SK-N-SH (cell line): ENCODE data around the gene IWS1. TPM values are rescaled to one million over a fixed set of nuclear protein-coding genes. Genes with fewer than 3 reads are reported as not detected.

Source experiments
- CTCF ChIA-PET: fragments of 300-600, 350-600 bp; formaldehyde crosslinking; extraction: SDS; loops from one replicate; lab custom pipeline; 2021; lab: Yijun Ruan, JAX
- POLR2A ChIA-PET: fragments of 350-600 bp; sonication (Branson Sonifier 250); formaldehyde crosslinking; extraction: SDS; loops from one replicate; lab custom pipeline; 2020; ENCODE audit warnings: antibody characterized with exemption, inconsistent platforms; lab: Yijun Ruan, JAX
- DNase-seq: peaks from one replicate; pipeline ENCODE4 v3.0.0; 2012
- H2AFZ ChIP-seq: fragments of 200-600 bp; sonication (generic); 2 replicates; pipeline ENCODE4 v1.8.1; 2016; ENCODE audit warnings: antibody characterized with exemption, mild to moderate bottlenecking, low read depth
- H3F3A ChIP-seq: fragments of 200-600 bp; sonication (generic); replicated peaks from 2 replicates; pipeline ENCODE3; 2016; ENCODE audit warnings: antibody characterized with exemption, mild to moderate bottlenecking; ENCODE audit not compliant: insufficient read depth
- H3K27ac ChIP-seq, 2 experiments: fragments of 200-500 bp in 1 of 2; fragments of 200-600 bp in 1 of 2; sonication (Bioruptor generic) in 1 of 2; sonication (generic), shearing (Covaris generic) in 1 of 2; 2 replicates each; pipeline versions ENCODE4 v1.5.1 to v1.6.1; 2014 to 2016; ENCODE audit warnings: low read depth in 2 of 2, inconsistent platforms in 1 of 2, low read length in 1 of 2, mild to moderate bottlenecking in 1 of 2, mixed read lengths in 1 of 2
- H3K27me3 ChIP-seq: fragments of 200-600 bp; sonication (generic), shearing (Covaris generic); 2 replicates; pipeline ENCODE4 v1.6.1; 2016; ENCODE audit warnings: mixed run types; ENCODE audit not compliant: insufficient read depth
- H3K36me3 ChIP-seq, 2 experiments: fragments of 200-500 bp in 1 of 2; fragments of 200-600 bp in 1 of 2; sonication (Bioruptor generic) in 1 of 2; sonication (generic) in 1 of 2; replicated peaks in 1 of 2; 2 replicates each; pipeline versions ENCODE3 to v1.5.1; 2014 to 2016; ENCODE audit warnings: low read length in 1 of 2, mild to moderate bottlenecking in 1 of 2; ENCODE audit not compliant: insufficient read depth in 2 of 2, control insufficient read depth in 1 of 2
- H3K4me1 ChIP-seq, 2 experiments: fragments of 200-500 bp in 1 of 2; fragments of 200-600 bp in 1 of 2; sonication (Bioruptor generic) in 1 of 2; sonication (generic), shearing (Covaris generic) in 1 of 2; 2 replicates each; pipeline versions ENCODE4 v1.5.1 to v1.6.1; 2014 to 2016; ENCODE audit warnings: low read depth in 1 of 2, low read length in 1 of 2, mixed run types in 1 of 2; ENCODE audit not compliant: insufficient read depth in 2 of 2, control insufficient read depth in 1 of 2
- H3K4me2 ChIP-seq: fragments of 200-600 bp; sonication (generic), shearing (Covaris generic); 2 replicates; pipeline ENCODE4 v1.6.1; 2017; ENCODE audit warnings: mixed run types
- H3K4me3 ChIP-seq, 2 experiments: fragments of 200-500 bp in 1 of 2; fragments of 200-600 bp in 1 of 2; sonication (Bioruptor generic) in 1 of 2; sonication (generic), shearing (Covaris generic) in 1 of 2; 2 replicates each; pipeline versions ENCODE4 v1.5.1 to v1.8.1; 2014 to 2016; ENCODE audit warnings: low read depth in 2 of 2, inconsistent platforms in 1 of 2, low read length in 1 of 2, mild to moderate bottlenecking in 1 of 2, mixed read lengths in 1 of 2, moderate library complexity in 1 of 2
- H3K79me2 ChIP-seq: fragments of 200-600 bp; sonication (generic); 2 replicates; pipeline ENCODE4 v1.8.1; 2017; ENCODE audit warnings: mild to moderate bottlenecking; ENCODE audit not compliant: insufficient read depth
- H3K9ac ChIP-seq: fragments of 200-600 bp; sonication (generic); 2 replicates; pipeline ENCODE4 v1.6.1; 2017; ENCODE audit warnings: mixed run types
- H3K9me2 ChIP-seq: fragments of 200-600 bp; sonication (generic); 2 replicates; pipeline ENCODE4 v1.6.1; 2017; ENCODE audit warnings: mixed run types
- H3K9me3 ChIP-seq: fragments of 200-600 bp; sonication (generic); 2 replicates; pipeline ENCODE4 v1.6.1; 2017; ENCODE audit warnings: mixed run types, mild to moderate bottlenecking, moderate library complexity
- H4K20me1 ChIP-seq: fragments of 200-600 bp; sonication (generic); 2 replicates; pipeline ENCODE4 v1.6.1; 2017; ENCODE audit warnings: mild to moderate bottlenecking, mixed run types; ENCODE audit not compliant: insufficient read depth
- ELF1 ChIP-seq: IDR thresholded peaks from 2 replicates; pipeline ENCODE4 v1.4.0; 2012
- FOSL2 ChIP-seq: IDR thresholded peaks from 2 replicates; pipeline ENCODE4 v1.4.0; 2012; ENCODE audit warnings: low read depth, mild to moderate bottlenecking, moderate library complexity, borderline replicate concordance
- FOXJ3 ChIP-seq: sonication (generic); formaldehyde crosslinking; IDR thresholded peaks from 2 replicates; pipeline ENCODE4 v1.5.1; 2020; ENCODE audit warnings: mild to moderate bottlenecking, missing genetic modification reagents
- FOXM1 ChIP-seq: IDR thresholded peaks from 2 replicates; pipeline ENCODE4 v1.4.0; 2012; ENCODE audit warnings: low read depth, mild to moderate bottlenecking
- JUND ChIP-seq: IDR thresholded peaks from 2 replicates; pipeline ENCODE4 v1.4.0; 2012
- MEF2A ChIP-seq: IDR thresholded peaks from 2 replicates; pipeline ENCODE4 v1.4.0; 2012; ENCODE audit warnings: low read depth, borderline replicate concordance
- MXI1 ChIP-seq: IDR thresholded peaks from 2 replicates; pipeline ENCODE4 v1.6.1; 2012; ENCODE audit warnings: mild to moderate bottlenecking, low read depth, low read length, improper control_type of control experiment
- NFIC ChIP-seq: IDR thresholded peaks from 2 replicates; pipeline ENCODE4 v1.4.0; 2012; ENCODE audit warnings: borderline replicate concordance
- NRF1 ChIP-seq: IDR thresholded peaks from 2 replicates; pipeline ENCODE4 v1.6.1; 2012; ENCODE audit warnings: low read depth, mild to moderate bottlenecking, low read length
- PBX3 ChIP-seq: IDR thresholded peaks from 2 replicates; pipeline ENCODE4; 2012
- POLR2AphosphoS5 ChIP-seq: IDR thresholded peaks from 2 replicates; pipeline ENCODE4 v1.6.1; 2012; ENCODE audit warnings: low read depth, low read length
- RCOR1 ChIP-seq: fragments of 150-350 bp; IDR thresholded peaks from 2 replicates; pipeline ENCODE4 v1.6.1; 2017; ENCODE audit warnings: antibody characterized with exemption, low read length
- RFX5 ChIP-seq: IDR thresholded peaks from 2 replicates; pipeline ENCODE4 v1.6.1; 2012; ENCODE audit warnings: mild to moderate bottlenecking, improper control_type of control experiment, low read length
- SMC3 ChIP-seq: IDR thresholded peaks from 2 replicates; pipeline ENCODE4 v1.6.1; 2012; ENCODE audit warnings: low read depth, low read length, improper control_type of control experiment
- TCF12 ChIP-seq: IDR thresholded peaks from 2 replicates; pipeline ENCODE4 v1.4.0; 2012
- USF1 ChIP-seq: IDR thresholded peaks from 2 replicates; pipeline ENCODE4 v1.4.0; 2012; ENCODE audit warnings: low read depth, borderline replicate concordance
- USF2 ChIP-seq: fragments of 150-350 bp; IDR thresholded peaks from 2 replicates; pipeline ENCODE4 v1.6.1; 2017; ENCODE audit warnings: antibody characterized with exemption, low read length, low read depth, borderline replicate concordance
- YY1 ChIP-seq: IDR thresholded peaks from 2 replicates; pipeline ENCODE4 v1.4.0; 2012; ENCODE audit warnings: low read depth, mild to moderate bottlenecking
- WGBS: methylation state at CpG from one replicate; pipeline ENCODE4 v1.1.6; 2017; ENCODE audit warnings: low lambda C conversion rate; 5-methylcytosine and 5-hydroxymethylcytosine counted together
- polyA plus RNA-seq, 3 experiments: library from polyadenylated mRNA; depleted of rRNA; stranded (reverse); fragments of >200 nt; gene quantifications; 2 replicates each; pipeline ENCODE4 v1.2.3, GENCODE V29; 2012

Gene IWS1
- polyA plus RNA-seq, 1 of the 3 experiments (the other 2 are of a cell fraction): 24.6 TPM

- POLR2A ChIA-PET: no interaction called here
- Histone ChIP-seq H3K9ac (no peak overlapping the region), H3K27ac (no peak overlapping the region), H3K9me2 (no peaks in the 10 kb centered on the region), H3K4me3 (no peak overlapping the region), H3K9me3 (no peaks in the 10 kb centered on the region), H3K79me2 (no peaks in the 10 kb centered on the region), H3K36me3 (no peaks in the 10 kb centered on the region), H3K4me1 (no peaks in the 10 kb centered on the region), H3K4me2 (no peak overlapping the region), H2AFZ (no peak overlapping the region), H3K27me3 (no peaks in the 10 kb centered on the region; the same call in 1 of the 2 replicates), H4K20me1 (no peaks in the 10 kb centered on the region), H3F3A (no peaks in the 10 kb centered on the region)
- no peak for DNase-seq
- TF ChIP-seq POLR2AphosphoS5 (no peak), YY1 (no peak)
- WGBS: 65% methylated on average over 3 of the region's 5 CpGs
- CTCF ChIA-PET: no interaction called here
Observed at GRCh38 chr2:127559454-127559853, 33.2 kb upstream of the IWS1 start.

DNA sequence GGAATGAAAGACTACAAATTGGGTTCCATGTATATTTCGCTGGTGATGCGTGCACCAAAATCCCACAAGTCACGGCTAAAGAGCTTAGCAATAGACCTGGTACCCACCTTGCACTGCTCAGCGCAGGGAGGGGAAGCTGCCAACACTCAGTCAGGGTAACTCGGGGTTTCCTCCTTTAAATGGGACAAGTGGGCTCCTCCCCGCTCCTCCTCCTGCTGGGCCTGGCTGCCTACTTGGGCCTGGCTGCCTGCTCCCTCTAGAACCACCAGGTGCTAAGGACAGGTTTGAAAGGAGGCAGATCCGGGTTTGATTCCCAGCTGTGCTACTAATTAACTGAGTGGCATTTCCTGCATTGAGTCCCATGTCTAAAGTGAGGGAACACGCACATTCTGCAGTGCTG is 32.6 kb upstream of the IWS1 start:
- H3K9ac ChIP-seq: no peak overlapping the region
- no peak overlapping the region for H3K4me3 ChIP-seq
- H3K27me3 ChIP-seq: no peaks in the 10 kb centered on the region; the same call in 1 of the 2 replicates
- no peaks in the 10 kb centered on the region for H3K4me1 ChIP-seq
- H4K20me1 ChIP-seq: no peaks in the 10 kb centered on the region
- no peaks in the 10 kb centered on the region for H3K79me2 ChIP-seq
- no peak overlapping the region for H3K27ac ChIP-seq
- CTCF ChIA-PET: no interaction called here
- no peaks in the 10 kb centered on the region for H3F3A ChIP-seq
- no peaks in the 10 kb centered on the region for H3K36me3 ChIP-seq
- POLR2A ChIA-PET: no interaction called here
- TF ChIP-seq USF2: no peak
- TF ChIP-seq TCF12: no peak
- TF ChIP-seq MXI1: no peak
- no peak for TF ChIP-seq NRF1
- no peak for TF ChIP-seq SMC3
- no peak for TF ChIP-seq RFX5
- TF ChIP-seq USF1: no peak
- no peak for TF ChIP-seq FOSL2
- no peak for TF ChIP-seq POLR2AphosphoS5
- TF ChIP-seq FOXJ3: no peak
- TF ChIP-seq PBX3: no peak
- TF ChIP-seq ELF1: no peak
- TF ChIP-seq RCOR1: no peak
- TF ChIP-seq MEF2A: no peak
- TF ChIP-seq NFIC: no peak
- no peak for TF ChIP-seq FOXM1
- TF ChIP-seq JUND: no peak
- H2AFZ ChIP-seq: no peak overlapping the region
- no peaks in the 10 kb centered on the region for H3K9me3 ChIP-seq
- no peak overlapping the region for H3K4me2 ChIP-seq
- WGBS: 38% methylated on average over 8 of the region's 8 CpGs
- no peaks in the 10 kb centered on the region for H3K9me2 ChIP-seq
- no peak for DNase-seq
